Memory B cell (primary cell): ENCODE measurements around the gene C19orf25.

Experiments
- ATAC-seq: fragments of 150-1000 bp; cut with Tn5 transposase; 2 replicates; pipeline ENCODE4 v1.10.0; 2021; ENCODE audit warnings: low read depth, mild to moderate bottlenecking, moderate library complexity
- DNase-seq, 2 donors: peaks; one replicate each; pipeline ENCODE4 v3.0.0; 2022; ENCODE audit warnings: low spot score in 2 of 2
- H3K27ac Mint-ChIP-seq: one replicate; pipeline ENCODE4 v1.8.0; 2022; ENCODE audit warnings: mild to moderate bottlenecking, moderate library complexity, mixed read lengths
- H3K27me3 Mint-ChIP-seq: one replicate; pipeline ENCODE4 v1.8.0; 2022; ENCODE audit warnings: mixed read lengths
- H3K36me3 Mint-ChIP-seq: one replicate; pipeline ENCODE4 v1.8.0; 2022; ENCODE audit warnings: mild to moderate bottlenecking, mixed read lengths
- H3K4me1 Mint-ChIP-seq: one replicate; pipeline ENCODE4 v1.8.0; 2022; ENCODE audit warnings: mixed read lengths
- H3K4me3 Mint-ChIP-seq: one replicate; pipeline ENCODE4 v1.8.0; 2022; ENCODE audit warnings: mild to moderate bottlenecking, moderate library complexity, mixed read lengths
- H3K9me3 Mint-ChIP-seq: one replicate; pipeline ENCODE4 v1.8.0; 2022; ENCODE audit warnings: mixed read lengths

The C19orf25 gene

DNA sequence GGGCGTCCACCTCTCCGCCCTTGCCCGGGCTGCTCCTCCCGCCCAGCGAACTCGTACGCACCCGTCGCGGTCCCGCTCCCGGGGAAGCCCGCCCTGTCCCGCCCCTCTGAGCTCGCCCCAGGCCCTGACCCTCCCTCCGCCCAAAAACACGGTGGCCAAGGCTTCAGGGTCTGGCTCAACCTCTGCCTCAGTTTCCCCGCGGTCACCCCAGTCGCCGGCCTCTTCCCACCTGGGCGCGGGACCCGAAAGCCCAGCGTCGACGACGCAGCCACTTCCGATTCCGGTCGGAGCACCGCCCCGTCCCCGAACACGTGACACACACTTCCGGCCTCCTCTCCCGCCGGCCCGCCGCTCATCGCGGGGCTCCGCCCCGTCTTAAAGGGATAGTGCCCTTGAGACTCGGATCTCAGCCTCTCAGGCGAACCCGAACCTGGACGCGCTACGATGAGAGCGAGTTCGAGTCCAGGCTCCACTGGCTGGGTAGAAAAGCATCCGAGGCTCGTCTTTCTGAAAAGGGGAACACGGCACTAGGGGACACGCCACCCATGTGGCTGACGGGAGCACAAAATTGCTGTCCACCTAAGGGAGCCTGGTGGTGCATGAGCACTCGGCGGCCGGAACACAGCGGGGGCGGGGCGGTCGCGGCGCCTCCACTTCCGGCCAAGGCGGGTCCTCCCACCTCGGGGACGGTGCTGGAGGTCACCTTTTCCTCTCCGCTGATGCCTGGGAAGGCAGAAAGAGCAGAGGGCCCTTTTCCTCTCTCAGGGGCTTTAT lies at the start of gene C19orf25:
Gene C19orf25 (minus strand): TSS at position 282 of the 774 bp plus-strand sequence. CDS start 312 bp downstream, outside the sequence.
- Mint-ChIP-seq H3K36me3 (peaks cover 4% of the 10 kb centered on the region), H3K4me3 (peak within 1 kb of the TSS; percentile 96), H3K27ac (peak within 1 kb of the TSS; percentile 95), H3K9me3 (no peaks in the 10 kb centered on the region), H3K4me1 (peaks cover 13% of the 10 kb centered on the region), H3K27me3 (no peaks in the 10 kb centered on the region)
- DNase-seq (peak; percentile 82 to 87), ATAC-seq (peak; percentile 98)

DNA sequence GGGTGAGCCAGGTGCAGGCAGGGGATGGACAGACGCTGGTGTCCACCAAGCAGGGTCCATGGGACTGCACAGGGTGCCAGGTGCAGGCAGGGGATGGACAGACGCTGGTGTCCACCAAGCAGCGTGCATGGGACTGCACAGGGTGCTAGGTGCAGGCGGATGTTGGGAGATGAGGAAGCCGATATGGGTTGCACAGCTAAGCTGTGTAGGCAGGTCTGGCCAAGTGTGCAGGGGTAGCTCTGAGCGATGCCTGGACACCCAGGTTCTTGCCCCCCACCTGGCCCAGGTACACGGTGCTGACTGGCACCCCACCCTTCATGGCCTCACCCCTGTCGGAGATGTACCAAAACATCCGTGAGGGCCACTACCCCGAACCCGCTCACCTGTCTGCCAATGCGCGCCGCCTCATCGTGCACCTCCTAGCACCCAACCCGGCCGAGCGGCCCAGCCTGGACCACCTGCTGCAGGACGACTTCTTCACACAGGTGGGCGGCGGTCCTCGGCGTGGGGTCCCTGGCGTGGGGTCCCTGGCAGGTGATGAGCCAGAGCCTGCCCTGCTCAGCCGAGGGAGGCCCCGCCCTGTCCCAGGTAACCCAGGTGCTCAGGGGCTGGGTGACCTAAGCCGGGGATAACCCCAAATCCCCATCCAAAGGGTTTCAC lies 48.8 kb upstream of the C19orf25 start:
- Mint-ChIP-seq H3K4me1 (peaks cover 5% of the 10 kb centered on the region), H3K36me3 (no peaks in the 10 kb centered on the region), H3K4me3 (no peak overlapping the region), H3K27me3 (peaks cover 40% of the 10 kb centered on the region), H3K9me3 (no peaks in the 10 kb centered on the region), H3K27ac (no peak overlapping the region)
- DNase-seq: no peak
- no peak for ATAC-seq

DNA sequence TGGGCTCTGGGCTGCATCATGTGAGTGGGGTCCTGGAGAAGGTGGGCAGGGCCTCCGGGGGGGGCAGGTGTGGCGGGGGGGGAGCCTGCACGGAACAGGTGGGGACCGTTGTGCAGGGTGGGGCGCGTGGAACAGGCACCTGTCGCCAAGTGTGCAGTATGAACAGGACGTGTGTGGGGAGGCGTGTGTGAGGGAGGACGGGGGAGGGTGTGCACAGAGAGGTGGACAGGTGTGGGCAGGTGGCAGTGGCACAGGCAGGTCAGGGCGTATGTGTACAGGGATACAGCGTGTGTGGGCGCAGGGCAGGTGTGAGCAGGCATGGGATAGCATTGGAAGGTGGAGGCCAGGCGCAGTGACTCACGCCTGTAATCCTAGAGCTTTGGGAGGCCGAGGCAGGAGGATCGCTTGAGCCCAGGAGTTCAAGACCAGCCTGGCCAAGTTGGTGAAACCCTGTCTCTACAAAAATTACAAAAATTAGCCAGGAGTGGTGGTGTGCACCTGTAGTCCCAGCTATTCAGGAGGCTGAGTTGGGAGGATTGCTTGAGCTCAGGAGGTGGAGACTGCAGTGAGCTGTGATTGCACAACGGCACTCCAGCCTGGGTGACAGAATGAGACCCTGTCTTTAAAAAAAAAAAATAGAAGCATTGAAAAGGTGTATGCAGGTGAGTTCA lies 48.1 kb upstream of the C19orf25 start:
- Mint-ChIP-seq H3K9me3 (no peaks in the 10 kb centered on the region), H3K4me1 (peaks cover 5% of the 10 kb centered on the region), H3K27ac (no peak overlapping the region)

DNA sequence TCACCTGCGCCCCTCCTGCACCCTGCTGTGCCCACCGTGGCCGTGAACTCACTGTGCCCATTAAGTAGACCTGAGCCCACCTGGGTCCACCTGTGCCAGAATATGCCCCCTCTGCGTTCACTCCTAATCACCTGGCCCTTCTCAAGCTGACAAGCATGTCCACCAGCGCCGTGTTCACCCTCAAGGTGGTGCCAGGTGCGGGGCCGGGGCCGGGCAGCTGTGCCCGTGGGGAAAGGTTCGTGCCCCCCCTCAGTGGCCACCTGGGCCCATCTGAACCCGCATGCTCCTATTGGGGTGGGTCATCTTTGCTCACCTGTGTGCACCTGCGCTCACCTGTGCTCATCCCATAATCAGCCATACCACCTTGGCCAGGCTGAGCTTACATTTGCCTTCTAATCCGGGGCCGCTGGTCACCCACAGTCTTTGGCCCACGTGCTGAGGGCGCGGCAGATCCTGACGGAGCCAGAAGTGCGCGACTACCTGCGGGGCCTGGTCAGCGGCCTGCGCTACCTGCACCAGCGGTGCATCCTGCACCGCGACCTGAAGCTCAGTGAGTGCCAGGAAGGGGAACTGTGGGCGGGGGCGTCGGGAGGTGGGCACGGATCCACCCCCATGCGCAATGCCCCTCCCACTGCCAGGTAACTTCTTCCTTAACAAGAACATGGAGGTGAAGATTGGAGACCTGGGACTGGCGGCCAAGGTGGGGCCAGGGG lies 47.2 kb upstream of the C19orf25 start:
- H3K4me3 Mint-ChIP-seq: no peak overlapping the region
- H3K27me3 Mint-ChIP-seq: peaks cover 40% of the 10 kb centered on the region
- no peaks in the 10 kb centered on the region for H3K9me3 Mint-ChIP-seq
- no peak overlapping the region for H3K27ac Mint-ChIP-seq
- ATAC-seq (no peak), DNase-seq (no peak)
- no peaks in the 10 kb centered on the region for H3K36me3 Mint-ChIP-seq
- H3K4me1 Mint-ChIP-seq: peaks cover 5% of the 10 kb centered on the region

More for the DNA sequence above, 48.1 kb upstream of the C19orf25 start:
- H3K4me3 Mint-ChIP-seq: no peak overlapping the region
- ATAC-seq (no peak), DNase-seq (no peak)
- H3K27me3 Mint-ChIP-seq: peaks cover 40% of the 10 kb centered on the region
- H3K36me3 Mint-ChIP-seq: no peaks in the 10 kb centered on the region

DNA sequence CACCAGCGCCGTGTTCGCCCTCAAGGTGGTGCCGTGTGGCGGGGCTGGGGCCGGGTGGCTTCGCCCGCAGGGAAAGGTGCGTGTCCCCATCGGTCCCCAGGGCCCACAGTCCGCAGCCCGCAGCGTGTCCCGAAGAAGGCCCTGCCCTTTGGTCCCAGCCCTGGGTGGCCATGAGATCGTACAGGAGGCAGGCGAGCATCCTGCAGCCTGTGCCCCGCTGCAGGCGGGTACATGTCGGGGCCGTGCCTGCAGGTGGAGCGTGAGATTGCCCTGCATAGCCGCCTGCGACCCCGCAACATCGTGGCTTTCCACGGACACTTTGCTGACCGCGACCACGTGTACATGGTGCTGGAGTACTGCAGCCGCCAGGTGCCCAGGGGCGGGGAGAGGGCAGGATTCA lies 46.3 kb upstream of the C19orf25 start:
- Mint-ChIP-seq H3K27ac (no peak overlapping the region), H3K27me3 (peaks cover 40% of the 10 kb centered on the region), H3K4me3 (no peak overlapping the region), H3K9me3 (no peaks in the 10 kb centered on the region), H3K36me3 (no peaks in the 10 kb centered on the region), H3K4me1 (peaks cover 5% of the 10 kb centered on the region)
- no peak for ATAC-seq
- DNase-seq: no peak

DNA sequence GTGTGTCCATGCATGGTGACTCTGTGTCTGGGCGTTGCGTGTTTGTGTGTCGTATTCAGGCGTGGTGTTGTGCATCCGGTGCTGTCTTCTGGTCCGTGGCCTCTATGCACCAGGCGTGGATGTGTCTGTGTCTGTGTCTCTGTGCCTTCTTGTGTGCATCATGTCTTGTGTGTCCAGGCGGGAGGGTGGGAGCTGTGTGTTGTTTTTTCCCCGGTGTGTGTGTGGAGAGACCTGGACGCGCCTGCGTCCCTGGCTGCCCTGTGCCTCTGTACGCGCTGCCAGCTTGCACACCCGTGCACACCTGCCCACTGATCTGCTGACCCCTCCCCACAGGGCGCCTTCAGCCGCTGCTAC lies 45.9 kb upstream of the C19orf25 start:
- no peaks in the 10 kb centered on the region for H3K9me3 Mint-ChIP-seq
- peaks cover 5% of the 10 kb centered on the region for H3K4me1 Mint-ChIP-seq
- H3K36me3 Mint-ChIP-seq: no peaks in the 10 kb centered on the region
- no peak overlapping the region for H3K27ac Mint-ChIP-seq
- H3K27me3 Mint-ChIP-seq: peaks cover 37% of the 10 kb centered on the region
- ATAC-seq (no peak), DNase-seq (no peak)
- no peak overlapping the region for H3K4me3 Mint-ChIP-seq

DNA sequence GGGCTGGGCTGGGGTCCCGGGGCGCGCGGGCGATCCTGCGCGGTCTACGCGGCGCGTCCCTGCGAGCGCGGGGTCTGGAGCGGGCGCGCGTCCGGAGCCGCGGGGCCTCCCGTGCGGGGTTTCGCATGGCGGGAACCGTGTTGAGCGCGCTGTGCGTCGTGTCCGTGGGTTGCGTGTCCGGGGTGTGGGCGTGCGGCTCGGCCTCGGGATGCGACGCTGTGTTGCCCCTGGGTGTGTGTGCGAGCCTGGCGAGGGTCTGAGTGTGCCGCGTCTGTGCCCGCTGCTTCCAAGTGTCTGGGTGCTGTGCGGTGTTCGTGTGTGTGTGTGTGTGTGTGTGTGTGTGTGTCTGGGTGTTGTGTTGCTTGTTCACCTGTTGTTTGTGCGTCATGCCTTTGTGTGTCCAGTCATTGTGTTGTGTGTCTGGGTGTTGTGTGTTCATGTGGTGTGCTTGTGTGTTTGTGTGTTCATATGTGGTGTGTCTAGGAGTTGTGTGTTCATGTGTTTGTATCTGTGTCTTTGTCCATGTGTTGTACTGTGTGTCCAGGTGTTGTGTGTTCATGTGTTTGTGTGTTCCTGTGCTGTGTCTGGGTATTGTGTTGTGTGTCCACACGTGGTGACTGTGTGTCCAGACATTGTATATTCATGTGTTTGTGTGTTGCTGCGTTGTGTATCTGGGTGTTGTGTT lies 45.4 kb upstream of the C19orf25 start:
- DNase-seq: no peak
- Mint-ChIP-seq H3K4me3 (no peak overlapping the region), H3K27ac (no peak overlapping the region), H3K27me3 (peaks cover 34% of the 10 kb centered on the region), H3K4me1 (peaks cover 5% of the 10 kb centered on the region), H3K36me3 (no peaks in the 10 kb centered on the region), H3K9me3 (no peaks in the 10 kb centered on the region)
- no peak for ATAC-seq

DNA sequence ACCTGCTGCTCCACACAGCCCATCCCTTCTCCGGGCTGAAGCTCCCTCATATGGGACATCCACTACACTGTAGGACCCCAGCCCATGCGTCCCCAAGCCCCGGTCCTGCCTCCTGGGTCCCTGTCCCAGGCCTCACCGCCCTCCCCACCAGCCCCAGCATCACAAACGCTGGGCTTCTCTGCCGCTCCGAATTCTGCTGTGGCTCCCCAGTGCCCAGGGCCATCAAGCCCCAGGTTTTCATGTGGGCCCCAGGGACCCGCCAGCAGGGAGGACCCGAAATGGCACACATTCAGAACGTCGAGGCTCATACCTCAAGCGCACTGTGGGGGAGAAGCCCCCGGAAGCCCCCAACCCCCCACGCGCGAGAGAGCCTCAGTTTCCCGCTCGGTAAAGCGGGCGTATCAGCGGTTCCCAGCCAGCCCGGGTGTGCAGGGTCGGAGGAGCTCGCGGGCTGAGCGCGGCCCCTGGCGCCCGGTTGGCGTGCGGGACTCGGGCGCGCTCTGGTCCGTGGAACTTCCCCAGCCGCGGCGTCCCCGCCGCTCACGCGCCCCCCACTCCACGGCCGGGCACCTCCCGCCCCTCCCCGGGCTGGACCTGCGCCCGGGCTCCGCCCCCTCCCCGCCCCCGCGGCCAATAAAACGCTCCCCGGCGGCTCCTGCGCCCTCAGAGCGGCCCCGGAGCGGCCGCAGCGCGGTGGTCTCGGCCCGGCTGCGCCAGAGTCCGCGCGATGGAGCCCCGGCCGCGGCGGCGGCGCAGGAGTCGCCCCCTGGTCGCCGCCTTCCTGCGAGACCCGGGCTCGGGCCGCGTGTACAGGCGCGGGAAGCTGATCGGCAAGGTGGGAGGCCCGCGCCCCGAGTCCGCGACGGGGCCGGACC lies 44.6 kb upstream of the C19orf25 start, which contains the start of gene PLK5:
Gene PLK5 (plus strand): TSS at position 666 of the 875 bp plus-strand sequence. CDS start 2,920 bp downstream, outside the sequence.
- H3K4me3 Mint-ChIP-seq: no peak within 1 kb of the TSS
- peaks cover 5% of the 10 kb centered on the region for H3K4me1 Mint-ChIP-seq
- no peaks in the 10 kb centered on the region for H3K36me3 Mint-ChIP-seq
- H3K27ac Mint-ChIP-seq: no peak within 1 kb of the TSS
- ATAC-seq (no peak), DNase-seq (no peak)
- H3K9me3 Mint-ChIP-seq: no peaks in the 10 kb centered on the region
- peaks cover 36% of the 10 kb centered on the region for H3K27me3 Mint-ChIP-seq

DNA sequence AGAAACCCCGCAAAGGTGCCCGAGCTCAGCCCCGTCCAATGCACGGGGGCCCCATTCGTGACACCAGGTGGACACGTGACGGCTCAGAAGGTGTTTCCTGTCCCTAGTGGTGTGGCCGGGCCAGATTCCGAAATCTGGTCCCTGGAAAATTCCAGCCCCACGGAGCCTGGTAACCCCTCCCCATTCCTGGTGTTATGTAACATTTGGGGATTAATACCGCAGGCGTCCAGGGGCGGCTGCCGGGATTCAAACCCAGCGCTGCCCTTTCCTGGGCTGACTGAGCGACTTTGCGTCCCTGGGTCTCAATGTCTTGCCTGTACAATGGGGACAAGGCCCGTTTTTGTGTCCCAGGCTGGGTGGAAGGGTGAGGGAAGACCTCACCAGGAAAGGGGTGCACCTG lies 43.8 kb upstream of the C19orf25 start:
- no peaks in the 10 kb centered on the region for H3K36me3 Mint-ChIP-seq
- peaks cover 41% of the 10 kb centered on the region for H3K27me3 Mint-ChIP-seq
- no peaks in the 10 kb centered on the region for H3K9me3 Mint-ChIP-seq
- H3K4me1 Mint-ChIP-seq: peaks cover 5% of the 10 kb centered on the region
- H3K4me3 Mint-ChIP-seq: no peak overlapping the region
- ATAC-seq (no peak), DNase-seq (no peak)
- H3K27ac Mint-ChIP-seq: no peak overlapping the region

DNA sequence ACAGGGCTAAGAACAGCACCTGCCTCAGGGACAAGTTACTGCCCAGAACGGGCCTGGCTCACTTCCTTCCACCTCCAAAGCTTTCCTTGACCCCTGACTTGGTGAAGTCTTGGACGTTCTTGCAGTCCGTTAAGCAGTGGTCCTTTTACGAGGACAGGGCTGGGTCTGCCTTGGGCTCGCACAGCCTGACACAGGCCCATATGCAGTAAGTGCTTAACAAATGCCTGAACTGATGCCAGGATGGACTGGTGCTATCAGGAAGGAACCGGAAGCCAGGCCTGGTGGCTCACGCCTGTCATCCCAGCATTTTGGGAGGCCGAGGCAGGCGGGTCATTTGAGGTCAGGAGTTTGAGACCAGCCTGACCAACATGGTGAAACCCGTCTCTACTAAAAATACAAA lies 43.0 kb upstream of the C19orf25 start:
- no peak overlapping the region for H3K4me3 Mint-ChIP-seq
- H3K36me3 Mint-ChIP-seq: no peaks in the 10 kb centered on the region
- ATAC-seq: no peak
- DNase-seq: no peak
- H3K27ac Mint-ChIP-seq: no peak overlapping the region
- H3K9me3 Mint-ChIP-seq: no peaks in the 10 kb centered on the region
- H3K27me3 Mint-ChIP-seq: peaks cover 35% of the 10 kb centered on the region
- peaks cover 5% of the 10 kb centered on the region for H3K4me1 Mint-ChIP-seq

DNA sequence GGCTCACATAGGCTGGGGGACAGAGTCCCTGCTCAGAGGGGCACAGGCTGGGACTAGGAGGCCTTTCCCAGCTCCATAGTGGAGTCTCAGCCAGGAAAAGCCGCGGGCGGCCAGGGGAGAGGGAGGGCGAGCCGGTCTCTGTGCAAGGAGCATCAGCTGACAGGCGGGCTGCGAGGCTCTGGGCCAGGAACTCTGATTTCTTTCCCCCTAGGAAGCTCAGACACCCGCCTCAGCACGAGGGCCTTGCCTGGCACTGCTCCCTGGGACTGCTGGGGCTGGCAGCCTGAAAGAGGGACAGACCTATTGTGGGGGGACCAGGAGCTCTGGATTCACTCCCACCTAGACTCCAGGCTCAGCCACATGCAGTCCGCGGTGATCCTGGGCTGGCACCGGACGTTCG lies 42.6 kb upstream of the C19orf25 start:
- Mint-ChIP-seq H3K4me3 (no peak overlapping the region), H3K36me3 (no peaks in the 10 kb centered on the region), H3K4me1 (peaks cover 5% of the 10 kb centered on the region), H3K27me3 (peaks cover 32% of the 10 kb centered on the region), H3K27ac (no peak overlapping the region), H3K9me3 (peaks cover 1% of the 10 kb centered on the region)
- ATAC-seq (no peak), DNase-seq (no peak)

DNA sequence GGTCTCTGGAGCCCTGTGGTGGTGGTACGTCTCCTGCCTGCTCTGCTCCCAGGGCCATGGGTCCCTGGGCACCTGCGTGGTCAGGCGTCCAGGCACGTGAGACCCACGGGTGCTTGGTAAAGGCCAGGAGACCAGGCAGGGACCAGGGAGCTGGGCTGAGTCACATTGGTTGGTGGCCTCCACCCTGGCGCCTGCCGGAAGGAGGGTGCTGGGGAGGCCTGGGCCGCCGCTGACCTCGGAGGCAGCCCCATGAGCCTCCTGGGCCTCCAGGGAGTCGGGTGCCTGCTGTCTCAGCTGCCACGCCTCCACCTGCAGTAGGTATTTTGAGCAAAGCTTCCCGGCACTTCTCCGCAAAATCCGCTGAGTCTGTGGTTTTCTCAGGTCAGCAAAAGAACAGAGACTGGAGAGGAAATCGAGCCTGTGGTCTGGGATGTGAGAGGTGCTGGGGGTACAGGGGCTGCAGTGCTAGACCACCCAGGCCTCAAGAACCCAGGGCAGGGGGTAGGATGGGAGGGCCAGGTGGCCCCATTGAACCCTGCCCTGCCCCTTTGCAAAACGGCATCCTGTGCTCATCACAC lies 41.3 kb upstream of the C19orf25 start:
- ATAC-seq: no peak
- H3K27me3 Mint-ChIP-seq: peaks cover 25% of the 10 kb centered on the region

More for the DNA sequence above, 41.3 kb upstream of the C19orf25 start:
- peaks cover 1% of the 10 kb centered on the region for H3K9me3 Mint-ChIP-seq
- H3K4me1 Mint-ChIP-seq: peaks cover 5% of the 10 kb centered on the region
- no peak for DNase-seq
- no peak overlapping the region for H3K27ac Mint-ChIP-seq
- no peak overlapping the region for H3K4me3 Mint-ChIP-seq
- no peaks in the 10 kb centered on the region for H3K36me3 Mint-ChIP-seq
